NCI-H345 treated with DMSO at 0.1 percent for 48 hours (cell line): ENCODE results near the gene FHOD3.
A peak's percentile ranks its signal among the peaks of the same experiment; 100 is the strongest.

Experiments
- DNase-seq: peaks from one replicate; lab custom pipeline; 2025; ENCODE audit not compliant: unreplicated experiment; lab: John Stamatoyannopoulos, UW

The FHOD3 gene

GRCh38 chr18:36297417-36298125, at the start of gene FHOD3:
Gene FHOD3 (plus strand): TSS chr18:36297713. CDS start chr18:36297836, 123 bp downstream.
- no peak for DNase-seq

DNA sequence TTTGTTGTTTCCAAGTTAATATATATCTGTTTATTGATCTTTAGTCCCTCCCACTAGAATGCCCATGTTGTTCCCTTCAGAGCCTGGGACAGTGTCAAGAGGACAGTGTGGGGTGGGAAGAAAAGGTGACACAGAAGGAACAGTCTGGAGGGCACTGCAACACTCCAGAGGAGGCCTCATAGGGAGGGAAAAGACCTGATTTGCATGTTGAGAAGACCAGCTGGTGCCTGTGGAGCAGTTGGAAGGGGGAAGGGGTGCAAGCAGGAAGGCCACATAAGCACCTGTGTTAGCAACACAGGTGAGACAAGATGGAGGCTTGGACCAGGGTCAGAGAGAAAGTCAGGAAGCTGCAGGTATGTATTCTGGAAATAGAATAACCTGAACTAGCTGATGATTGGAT, 48.1 kb upstream of the FHOD3 start:
- no peak for DNase-seq

DNA sequence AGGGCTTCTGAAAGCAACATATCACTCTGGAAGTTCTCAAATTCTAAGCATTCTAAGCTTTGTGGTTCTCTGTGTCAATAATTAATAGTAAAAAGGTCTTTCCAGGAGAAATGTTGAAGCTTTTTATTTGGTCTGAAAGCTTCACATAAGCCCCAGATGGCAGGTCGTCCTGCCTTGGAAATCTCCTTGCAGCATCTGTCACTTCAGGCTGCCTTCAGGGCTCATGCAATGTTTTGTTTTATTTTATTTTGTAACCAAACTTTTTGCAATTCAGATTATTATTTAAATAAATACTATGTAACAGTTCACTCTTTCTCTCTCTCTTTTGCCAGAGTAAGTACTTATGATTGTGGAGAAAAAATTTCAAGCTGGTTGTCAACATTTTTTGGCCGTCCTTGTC, 46.7 kb upstream of the FHOD3 start:
- no peak for DNase-seq

- no peak for DNase-seq
Measured at GRCh38 chr18:36255072-36255698, 42.3 kb upstream of the FHOD3 start.

DNA sequence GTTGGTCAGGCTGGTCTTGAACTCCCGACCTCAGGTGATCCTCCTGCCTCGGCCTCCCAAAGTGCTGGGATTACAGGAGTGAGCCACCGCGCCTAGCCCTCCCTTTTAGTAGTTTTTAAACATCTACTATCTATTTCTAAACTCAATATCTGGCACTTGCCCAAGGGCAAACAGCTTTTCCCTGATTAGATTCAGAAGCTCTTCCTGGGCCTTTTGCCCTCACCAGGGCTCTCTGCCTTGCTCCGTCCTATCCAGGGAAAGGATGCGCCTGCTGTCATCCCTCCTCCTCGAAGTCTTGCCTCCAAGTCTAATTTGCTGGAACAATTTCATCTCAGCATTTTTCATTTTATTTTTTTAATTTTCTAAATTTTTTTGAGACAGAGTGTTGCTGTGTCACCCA, 41.4 kb upstream of the FHOD3 start:
- no peak for DNase-seq

- DNase-seq: no peak
Measured at GRCh38 chr18:36262971-36263370, 34.5 kb upstream of the FHOD3 start.

- no peak for DNase-seq
Measured at GRCh38 chr18:36264283-36264682, 33.2 kb upstream of the FHOD3 start.

DNA sequence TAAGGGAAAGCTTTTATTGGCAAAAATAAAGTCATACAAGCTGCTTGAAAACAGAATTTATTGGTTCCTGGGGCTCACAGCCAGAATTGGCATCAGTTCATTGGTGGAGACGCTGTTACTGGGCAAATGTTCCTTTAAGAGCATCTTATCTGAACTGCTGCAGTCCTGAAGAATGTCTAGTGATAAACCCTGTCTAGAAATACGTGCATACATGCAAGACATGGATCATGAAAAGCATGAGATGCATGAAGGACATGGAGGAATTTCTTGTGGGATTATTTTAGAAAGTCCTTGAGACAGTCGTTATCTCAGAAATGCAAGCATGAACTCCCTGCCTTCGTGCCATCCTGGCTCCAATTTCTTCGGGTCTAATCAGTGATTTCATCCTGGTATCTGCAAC, 32.5 kb upstream of the FHOD3 start:
- DNase-seq: no peak

GRCh38 chr18:36269157-36269556, 28.4 kb upstream of the FHOD3 start:
- DNase-seq: no peak

- no peak for DNase-seq
Measured at GRCh38 chr18:36271153-36271552, 26.4 kb upstream of the FHOD3 start.

DNA sequence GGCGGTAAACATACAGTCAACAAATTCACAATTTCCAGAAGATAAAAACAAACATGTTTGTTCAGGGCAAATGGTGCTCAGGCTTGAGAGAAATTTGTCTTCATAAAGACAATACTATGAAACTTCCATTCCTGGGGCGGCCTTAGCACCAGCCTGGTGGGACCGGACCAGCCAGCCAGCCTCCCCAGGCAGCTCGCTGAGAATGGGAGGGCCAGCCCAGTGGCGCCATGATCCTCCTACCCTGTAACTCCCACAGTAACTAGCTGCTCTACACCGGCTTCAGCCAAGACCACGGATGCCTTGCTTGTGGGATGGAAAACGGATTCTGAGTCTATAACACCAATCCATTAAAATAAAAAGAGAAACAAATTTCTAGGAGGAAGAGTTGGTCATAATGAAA, 24.2 kb upstream of the FHOD3 start:
- no peak for DNase-seq

GRCh38 chr18:36274083-36274715, 23.3 kb upstream of the FHOD3 start:
- no peak for DNase-seq

DNA sequence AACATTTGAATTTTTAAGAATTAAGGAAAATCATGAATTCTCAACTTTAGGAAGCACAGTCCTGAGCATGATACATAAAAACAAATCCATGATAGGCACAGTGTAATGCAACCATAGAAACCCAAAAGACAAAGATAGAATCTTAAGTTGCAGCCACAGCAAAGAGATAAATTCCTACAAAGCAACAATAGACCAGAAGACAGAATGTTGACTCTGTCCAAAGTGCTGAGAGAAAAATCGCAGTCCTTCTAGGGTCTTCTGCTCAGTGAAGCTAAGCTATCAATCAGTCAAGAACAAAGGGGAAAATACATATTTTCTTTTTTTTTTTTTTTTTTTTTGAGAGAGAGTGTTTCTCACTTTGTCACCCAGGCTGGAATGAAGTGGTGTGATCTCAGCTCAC, 22.0 kb upstream of the FHOD3 start:
- DNase-seq: no peak

- DNase-seq: no peak
Measured at GRCh38 chr18:36279001-36279400, 18.5 kb upstream of the FHOD3 start.

GRCh38 chr18:36281936-36282335, 15.6 kb upstream of the FHOD3 start:
- peak; percentile 10 for DNase-seq

- no peak for DNase-seq
Measured at GRCh38 chr18:36283448-36283847, 14.1 kb upstream of the FHOD3 start.

- DNase-seq: no peak
Measured at GRCh38 chr18:36284268-36284667, 13.2 kb upstream of the FHOD3 start.

- DNase-seq: peak; percentile 52
Measured at GRCh38 chr18:36284671-36285295, 12.7 kb upstream of the FHOD3 start.

GRCh38 chr18:36287653-36288052, 9.9 kb upstream of the FHOD3 start:
- DNase-seq: no peak

DNA sequence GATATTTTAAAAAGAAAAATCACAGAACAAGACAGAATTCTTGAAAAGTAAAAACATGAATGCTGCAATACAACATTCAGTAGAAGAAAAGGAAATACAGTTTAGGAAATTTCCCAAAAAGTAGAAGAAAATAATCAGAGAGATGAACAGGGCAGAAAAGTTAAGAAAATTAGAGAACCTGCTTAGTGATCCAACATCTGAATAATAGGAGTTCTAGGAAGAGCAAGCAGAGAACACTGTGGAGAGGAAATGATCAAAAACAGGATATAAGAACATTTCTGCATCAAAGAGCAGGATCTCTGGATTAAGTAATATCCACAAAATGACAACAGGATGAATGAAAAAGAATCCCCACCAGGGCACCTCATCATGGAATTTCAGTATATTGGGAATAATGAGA, 8.8 kb upstream of the FHOD3 start:
- DNase-seq: no peak

- DNase-seq: no peak
Measured at GRCh38 chr18:36294031-36294430, 3.5 kb upstream of the FHOD3 start.

DNA sequence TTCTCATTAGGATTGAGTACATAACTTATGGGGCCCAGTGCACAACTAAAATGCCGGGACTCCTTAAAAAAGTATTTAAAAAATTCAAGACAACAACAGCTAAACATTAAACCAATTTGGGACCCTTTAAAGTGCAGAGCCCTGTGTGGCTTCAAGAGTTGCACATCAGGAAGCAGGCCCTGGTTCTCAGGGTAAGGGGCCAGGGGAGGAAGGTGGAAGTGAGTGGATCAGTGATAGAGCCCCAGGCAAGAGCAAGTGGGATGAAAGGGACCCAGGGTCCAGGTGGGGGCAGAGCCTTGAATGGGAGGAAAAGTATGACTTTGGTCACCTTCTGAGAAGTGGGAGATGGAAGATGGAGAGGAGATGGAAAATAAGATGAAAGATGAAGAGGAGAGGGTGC, 2.3 kb upstream of the FHOD3 start:
- no peak for DNase-seq
